Astrocyte (in vitro differentiated cells and primary cell): ENCODE results near the gene TMEM204. TPM values are rescaled to one million over a fixed set of nuclear protein-coding genes. Genes with fewer than 3 reads are reported as not detected.

ENCODE experiments used
- DNase-seq: peaks from one replicate; pipeline ENCODE4 v3.0.0-alpha.2; 2010; ENCODE audit warnings: low read depth
- FAIRE-seq: peaks from 2 replicates; lab custom pipeline; 2011; peaks lifted over from hg19 to GRCh38; lab: Jason Lieb, UNC
- H2AFZ ChIP-seq: 2 replicates; pipeline ENCODE4 v1.6.0; 2012; ENCODE audit warnings: low read depth, low read length, inconsistent platforms
- H3K27ac ChIP-seq: 2 replicates; pipeline ENCODE4 v1.5.1; 2011; ENCODE audit warnings: low read depth, low read length, inconsistent platforms
- H3K27me3 ChIP-seq: 2 replicates; pipeline ENCODE4 v1.6.0; 2011; ENCODE audit warnings: low read length, inconsistent platforms; ENCODE audit not compliant: insufficient read depth
- H3K36me3 ChIP-seq: 2 replicates; pipeline ENCODE4 v1.5.1; 2011; ENCODE audit warnings: low read length, inconsistent platforms; ENCODE audit not compliant: insufficient read depth
- H3K4me1 ChIP-seq: 2 replicates; pipeline ENCODE4 v1.5.1; 2011; ENCODE audit warnings: low read length, inconsistent platforms; ENCODE audit not compliant: insufficient read depth
- H3K4me2 ChIP-seq: 2 replicates; pipeline ENCODE4 v1.6.0; 2012; ENCODE audit warnings: low read length, inconsistent platforms
- H3K4me3 ChIP-seq: 2 replicates; pipeline ENCODE4 v1.5.1; 2011; ENCODE audit warnings: low read depth, mild to moderate bottlenecking, low read length, inconsistent platforms; ENCODE audit not compliant: insufficient read depth
- H3K79me2 ChIP-seq: 2 replicates; pipeline ENCODE4 v1.6.0; 2012; ENCODE audit warnings: mild to moderate bottlenecking, low read length, inconsistent platforms; ENCODE audit not compliant: insufficient read depth
- H3K9ac ChIP-seq: 2 replicates; pipeline ENCODE4 v1.6.0; 2012; ENCODE audit warnings: mild to moderate bottlenecking, low read length, inconsistent platforms
- H3K9me3 ChIP-seq: 2 replicates; pipeline ENCODE4 v1.5.1; 2012; ENCODE audit warnings: low read depth, mild to moderate bottlenecking, low read length, inconsistent platforms; ENCODE audit not compliant: insufficient read depth
- H4K20me1 ChIP-seq: 2 replicates; pipeline ENCODE4 v1.6.0; 2012; ENCODE audit warnings: low read length, inconsistent platforms; ENCODE audit not compliant: insufficient read depth
- H3K27ac Mint-ChIP-seq: one replicate; pipeline ENCODE4 v1.8.0; 2021; ENCODE audit warnings: mild to moderate bottlenecking, mixed read lengths; ENCODE audit not compliant: unreplicated experiment
- H3K27me3 Mint-ChIP-seq: one replicate; pipeline ENCODE4 v1.8.0; 2021; ENCODE audit warnings: low read depth, mixed read lengths; ENCODE audit not compliant: unreplicated experiment
- H3K36me3 Mint-ChIP-seq: one replicate; pipeline ENCODE4 v1.8.0; 2021; ENCODE audit warnings: low read depth, mixed read lengths; ENCODE audit not compliant: unreplicated experiment
- H3K4me1 Mint-ChIP-seq: one replicate; pipeline ENCODE4 v1.8.0; 2021; ENCODE audit warnings: low read depth, mixed read lengths; ENCODE audit not compliant: unreplicated experiment
- H3K4me3 Mint-ChIP-seq: one replicate; pipeline ENCODE4 v1.8.0; 2021; ENCODE audit warnings: mild to moderate bottlenecking, moderate library complexity, mixed read lengths; ENCODE audit not compliant: unreplicated experiment
- H3K9me3 Mint-ChIP-seq: one replicate; pipeline ENCODE4 v1.8.0; 2021; ENCODE audit warnings: mild to moderate bottlenecking, mixed read lengths; ENCODE audit not compliant: unreplicated experiment
- EZH2 ChIP-seq: IDR thresholded peaks from 2 replicates; pipeline ENCODE4 v1.6.1; 2012; ENCODE audit warnings: mild to moderate bottlenecking, low read length, inconsistent platforms; ENCODE audit not compliant: insufficient read depth
- total RNA-seq: library from RNA; stranded (reverse); gene quantifications from 2 replicates; pipeline ENCODE4 v1.2.1, GENCODE V29; 2021
- TF ChIP-seq, protein P1 (sequence below): IDR thresholded peaks from 2 replicates; pipeline ENCODE4 v1.5.1; 2011; ENCODE audit warnings: low read depth, mild to moderate bottlenecking, inconsistent platforms, low read length, moderate library complexity; ENCODE audit not compliant: insufficient read depth

TMEM204 gene
- total RNA-seq, 1 donor from 2014 or later: not detected

DNA sequence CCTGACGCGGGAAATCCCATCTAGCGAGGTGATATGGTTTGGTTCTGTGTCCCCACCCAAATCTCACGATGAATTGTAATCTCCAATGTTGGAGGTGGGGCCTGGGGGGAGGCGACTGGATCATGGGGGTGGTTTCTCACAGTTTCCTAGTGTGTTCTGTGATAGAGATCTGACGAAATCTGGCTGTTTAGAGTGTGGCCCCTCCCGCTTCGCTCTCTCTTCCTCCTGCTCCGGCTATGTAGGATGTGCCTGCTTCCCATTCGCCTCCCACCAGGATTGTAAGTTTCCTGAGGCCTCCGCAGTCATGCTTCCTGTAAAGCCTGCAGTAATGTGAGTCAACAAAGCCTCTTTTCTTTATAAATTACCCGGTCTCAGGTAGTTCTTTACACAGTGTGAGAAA lies 46.8 kb downstream of the TMEM204 start:
- Mint-ChIP-seq H3K27ac (no peak overlapping the region), H3K36me3 (peaks cover 26% of the 10 kb centered on the region), H3K9me3 (peaks cover 2% of the 10 kb centered on the region), H3K4me3 (no peak overlapping the region), H3K4me1 (no peaks in the 10 kb centered on the region), H3K27me3 (no peaks in the 10 kb centered on the region)
- Histone ChIP-seq H3K36me3 (peaks cover 4% of the 10 kb centered on the region), H3K27ac (no peak overlapping the region), H4K20me1 (no peaks in the 10 kb centered on the region), H3K4me3 (no peak overlapping the region), H3K9ac (no peak overlapping the region), H3K4me2 (no peak overlapping the region), H2AFZ (no peak overlapping the region), H3K79me2 (no peaks in the 10 kb centered on the region), H3K27me3 (no peaks in the 10 kb centered on the region), H3K9me3 (no peaks in the 10 kb centered on the region), H3K4me1 (no peaks in the 10 kb centered on the region)
- TF ChIP-seq, protein P1, sequence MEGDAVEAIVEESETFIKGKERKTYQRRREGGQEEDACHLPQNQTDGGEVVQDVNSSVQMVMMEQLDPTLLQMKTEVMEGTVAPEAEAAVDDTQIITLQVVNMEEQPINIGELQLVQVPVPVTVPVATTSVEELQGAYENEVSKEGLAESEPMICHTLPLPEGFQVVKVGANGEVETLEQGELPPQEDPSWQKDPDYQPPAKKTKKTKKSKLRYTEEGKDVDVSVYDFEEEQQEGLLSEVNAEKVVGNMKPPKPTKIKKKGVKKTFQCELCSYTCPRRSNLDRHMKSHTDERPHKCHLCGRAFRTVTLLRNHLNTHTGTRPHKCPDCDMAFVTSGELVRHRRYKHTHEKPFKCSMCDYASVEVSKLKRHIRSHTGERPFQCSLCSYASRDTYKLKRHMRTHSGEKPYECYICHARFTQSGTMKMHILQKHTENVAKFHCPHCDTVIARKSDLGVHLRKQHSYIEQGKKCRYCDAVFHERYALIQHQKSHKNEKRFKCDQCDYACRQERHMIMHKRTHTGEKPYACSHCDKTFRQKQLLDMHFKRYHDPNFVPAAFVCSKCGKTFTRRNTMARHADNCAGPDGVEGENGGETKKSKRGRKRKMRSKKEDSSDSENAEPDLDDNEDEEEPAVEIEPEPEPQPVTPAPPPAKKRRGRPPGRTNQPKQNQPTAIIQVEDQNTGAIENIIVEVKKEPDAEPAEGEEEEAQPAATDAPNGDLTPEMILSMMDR: no peak
- no peak for TF ChIP-seq EZH2
- DNase-seq (no peak), FAIRE-seq (no peak)

DNA sequence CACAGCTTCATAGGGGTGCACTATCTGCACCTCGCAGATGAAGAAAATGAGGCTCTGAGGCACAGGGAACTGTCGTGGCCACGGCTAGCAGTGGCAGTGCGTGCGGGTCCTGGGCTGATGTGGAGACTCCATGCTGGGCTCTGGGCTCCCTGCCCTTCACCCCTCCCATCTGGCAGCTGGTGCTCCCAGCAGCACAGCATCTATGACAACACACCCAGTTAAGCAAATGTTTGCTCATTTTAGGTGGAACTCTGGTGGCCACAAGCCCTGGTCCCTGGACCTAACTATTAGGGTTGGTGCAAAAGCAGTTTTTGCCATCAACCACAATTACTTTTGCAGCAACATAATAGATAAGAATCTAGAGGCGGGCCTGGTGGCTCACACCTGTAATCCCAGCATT lies 47.5 kb downstream of the TMEM204 start:
- Mint-ChIP-seq H3K36me3 (peaks cover 24% of the 10 kb centered on the region), H3K9me3 (peaks cover 2% of the 10 kb centered on the region), H3K4me1 (no peaks in the 10 kb centered on the region), H3K27me3 (no peaks in the 10 kb centered on the region), H3K4me3 (no peak overlapping the region), H3K27ac (no peak overlapping the region)
- Histone ChIP-seq H3K4me3 (no peak overlapping the region), H3K4me1 (no peaks in the 10 kb centered on the region), H3K9ac (no peak overlapping the region), H3K4me2 (no peak overlapping the region), H3K9me3 (no peaks in the 10 kb centered on the region), H3K27ac (no peak overlapping the region), H3K36me3 (peaks cover 4% of the 10 kb centered on the region), H2AFZ (no peak overlapping the region), H4K20me1 (no peaks in the 10 kb centered on the region), H3K27me3 (no peaks in the 10 kb centered on the region), H3K79me2 (no peaks in the 10 kb centered on the region)
- no peak for FAIRE-seq
- no peak for TF ChIP-seq EZH2
- TF ChIP-seq, protein P1: no peak
- no peak for DNase-seq

DNA sequence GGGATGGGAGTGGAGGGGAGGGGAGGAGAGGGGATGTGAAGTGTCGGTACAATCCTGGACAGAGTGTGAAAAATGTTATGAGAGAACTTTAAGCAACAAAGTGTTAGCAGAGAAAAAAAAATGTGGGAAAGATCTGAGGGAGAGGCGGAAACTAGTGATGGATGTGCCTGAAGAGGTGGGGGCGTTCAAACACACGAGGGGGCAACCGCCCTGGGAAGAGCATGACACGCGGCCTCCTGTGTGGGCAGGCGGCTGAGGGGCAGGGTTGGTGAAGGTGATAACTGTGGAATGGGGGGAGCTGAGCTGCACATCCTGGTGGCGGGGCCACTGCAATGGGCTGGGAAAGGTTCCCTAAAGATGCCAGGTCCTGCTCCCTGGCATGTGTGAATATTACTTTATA lies 48.3 kb downstream of the TMEM204 start:
- no peaks in the 10 kb centered on the region for H3K27me3 Mint-ChIP-seq
- no peak overlapping the region for H3K4me3 Mint-ChIP-seq

More for the DNA sequence above, 48.3 kb downstream of the TMEM204 start:
- no peak overlapping the region for H3K4me3 ChIP-seq
- no peak for TF ChIP-seq EZH2
- TF ChIP-seq, protein P1: no peak
- H3K36me3 ChIP-seq: peaks cover 4% of the 10 kb centered on the region
- no peaks in the 10 kb centered on the region for H4K20me1 ChIP-seq
- no peaks in the 10 kb centered on the region for H3K27me3 ChIP-seq
- no peaks in the 10 kb centered on the region for H3K9me3 ChIP-seq
- H2AFZ ChIP-seq: no peak overlapping the region
- no peaks in the 10 kb centered on the region for H3K79me2 ChIP-seq
- H3K4me2 ChIP-seq: no peak overlapping the region
- Mint-ChIP-seq H3K27ac (no peak overlapping the region), H3K4me1 (no peaks in the 10 kb centered on the region), H3K9me3 (peaks cover 2% of the 10 kb centered on the region), H3K36me3 (peaks cover 25% of the 10 kb centered on the region)
- DNase-seq: no peak
- H3K4me1 ChIP-seq: no peaks in the 10 kb centered on the region
- no peak for FAIRE-seq
- no peak overlapping the region for H3K27ac ChIP-seq
- H3K9ac ChIP-seq: no peak overlapping the region
